GM21717 (cell line): ENCODE results near the gene MATCAP1.

Source experiments
- ATAC-seq: cut with Tn5 transposase; IDR thresholded peaks from one replicate; pipeline ENCODE4 v1.9.1; 2021; ENCODE audit warnings: mild to moderate bottlenecking, moderate library complexity; ENCODE audit not compliant: unreplicated experiment

Gene MATCAP1

DNA sequence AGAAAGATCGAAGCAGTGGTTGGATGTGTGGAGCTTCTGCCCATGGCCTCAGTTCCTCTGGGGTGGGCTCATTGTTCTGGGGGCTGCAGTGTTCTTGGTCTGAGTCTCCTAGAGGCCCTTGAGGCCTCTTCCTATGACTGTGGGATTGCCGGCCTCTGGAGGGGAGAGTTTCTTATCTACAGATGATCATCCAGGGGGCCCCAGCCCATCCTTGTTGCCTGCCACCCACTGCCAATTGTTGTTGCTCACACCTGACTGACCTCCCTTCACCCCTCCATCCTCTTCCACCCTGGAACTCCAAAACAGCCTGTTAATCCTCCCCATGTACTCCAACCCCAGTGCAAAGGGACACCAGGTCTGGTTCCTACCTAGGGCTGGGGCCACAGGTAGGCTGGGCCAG is 38.8 kb downstream of the MATCAP1 start:
- no peak for ATAC-seq

DNA sequence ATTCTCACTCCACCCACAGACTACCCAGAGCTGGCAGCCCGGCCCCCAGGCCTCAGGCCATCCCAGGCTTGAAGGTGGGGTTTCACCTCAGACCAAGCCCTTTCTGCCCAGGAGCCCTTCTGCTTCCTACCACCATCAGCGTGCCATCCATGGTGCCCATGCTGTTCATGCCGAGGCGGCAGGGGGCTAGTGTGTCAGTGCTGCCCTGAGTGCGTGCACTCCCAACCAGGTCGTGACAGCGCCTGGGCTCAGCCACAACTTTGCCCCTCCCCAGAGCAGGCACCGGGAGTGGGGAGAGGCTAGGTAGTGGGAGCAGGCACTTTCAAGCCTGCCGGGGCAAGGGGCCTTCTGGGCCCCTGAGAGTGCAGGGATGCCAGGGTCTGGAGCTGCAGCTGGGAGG is 41.4 kb downstream of the MATCAP1 start:
- ATAC-seq = no peak

DNA sequence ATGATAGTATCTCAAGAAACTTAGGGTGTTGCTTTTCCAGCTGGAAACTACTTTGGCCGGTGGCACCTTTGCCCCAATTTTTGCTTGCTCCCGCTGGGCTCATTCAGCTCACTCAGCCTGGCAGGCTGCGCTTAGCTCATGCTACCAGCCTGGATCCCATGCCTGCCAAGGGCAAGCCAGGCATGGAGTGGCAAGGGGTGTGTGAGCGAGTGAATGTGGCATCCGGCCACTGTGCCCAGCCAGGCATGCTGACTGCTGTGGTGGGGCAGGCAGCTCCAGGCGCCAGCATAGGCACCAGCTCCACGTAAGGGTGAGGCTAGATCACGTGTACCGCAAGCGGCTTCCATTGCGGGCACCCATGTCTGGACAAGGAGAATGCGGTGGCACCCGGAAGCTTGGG is 42.4 kb downstream of the MATCAP1 start:
- ATAC-seq = no peak

DNA sequence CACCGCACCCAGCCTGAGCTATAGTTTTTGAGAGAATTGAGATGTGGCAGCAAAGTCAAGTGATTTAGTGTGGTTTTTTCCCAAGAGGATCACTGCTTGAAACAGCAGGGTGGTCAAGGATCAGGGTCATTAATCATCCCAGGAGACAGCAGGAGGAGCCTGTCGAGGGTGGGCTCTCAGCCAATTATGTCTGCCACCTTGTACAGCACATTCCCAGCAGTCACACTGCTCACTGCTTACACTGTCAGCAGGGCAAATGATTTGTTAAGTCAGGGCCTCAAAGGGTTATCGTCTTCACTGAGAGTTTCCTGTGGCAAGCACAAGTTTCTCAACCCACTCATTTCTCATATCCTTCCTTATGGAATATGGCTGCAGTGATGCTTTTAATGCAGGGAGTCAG is 46.2 kb downstream of the MATCAP1 start:
- no peak for ATAC-seq

DNA sequence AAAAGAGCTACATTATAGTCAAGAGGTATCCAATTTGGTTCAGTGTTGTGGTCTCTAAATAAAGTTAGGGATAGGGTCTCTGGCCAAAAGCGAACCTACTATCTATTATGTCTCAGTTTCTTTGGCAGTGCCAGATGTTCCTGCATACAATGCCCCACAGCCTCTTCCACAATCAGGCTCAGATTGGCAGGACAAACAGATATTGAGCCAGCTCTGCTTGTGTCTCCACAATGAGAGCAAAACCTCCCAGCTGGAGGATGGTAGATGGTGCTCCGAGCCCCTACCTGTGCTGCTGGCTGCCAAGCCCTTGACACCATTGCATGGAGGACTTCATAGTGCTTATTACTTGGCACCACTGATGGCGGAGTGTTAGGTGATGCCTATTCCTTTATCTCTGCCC is 54.3 kb downstream of the MATCAP1 start:
- no peak for ATAC-seq

DNA sequence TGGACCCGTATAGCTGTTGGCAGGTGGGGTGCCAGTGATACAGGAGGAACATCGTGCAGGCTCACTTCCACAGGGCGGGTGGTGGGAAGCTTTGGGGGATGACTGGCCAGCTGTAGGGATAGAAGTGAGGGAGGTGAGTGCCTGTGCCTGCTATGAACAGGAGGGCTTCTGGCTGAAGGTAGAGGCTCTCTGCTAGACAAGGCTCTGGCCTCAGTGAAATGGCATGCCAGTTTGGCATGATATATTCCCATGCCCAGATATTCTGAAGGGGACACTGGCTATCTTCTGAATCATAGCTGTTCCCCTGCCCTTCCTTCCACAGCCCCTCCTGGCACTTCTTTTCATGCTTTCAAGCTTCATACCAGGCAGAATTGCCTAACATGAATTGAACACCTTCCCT is 54.9 kb downstream of the MATCAP1 start:
- no peak for ATAC-seq

DNA sequence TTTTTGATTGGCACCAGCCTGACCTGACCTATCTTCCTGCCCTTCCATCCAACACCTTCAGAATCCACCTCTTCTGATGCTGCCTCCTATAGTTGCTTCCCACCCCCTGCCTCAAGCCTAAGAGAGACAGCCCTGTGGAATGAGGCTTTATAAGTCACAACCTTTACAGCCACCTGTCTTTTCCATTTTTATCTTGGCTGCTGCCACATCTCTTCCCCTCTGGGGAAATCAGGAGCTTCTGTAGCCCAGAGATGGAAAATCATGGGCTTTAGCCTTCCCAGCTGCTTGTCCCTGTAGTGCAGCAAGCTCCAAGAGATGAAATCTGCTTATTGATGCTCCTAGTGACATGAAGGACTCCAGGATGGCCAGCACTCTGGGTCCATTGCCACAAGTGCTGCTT is 55.3 kb downstream of the MATCAP1 start:
- ATAC-seq = no peak
